ENCODE results near the gene ARHGEF16.

DNA sequence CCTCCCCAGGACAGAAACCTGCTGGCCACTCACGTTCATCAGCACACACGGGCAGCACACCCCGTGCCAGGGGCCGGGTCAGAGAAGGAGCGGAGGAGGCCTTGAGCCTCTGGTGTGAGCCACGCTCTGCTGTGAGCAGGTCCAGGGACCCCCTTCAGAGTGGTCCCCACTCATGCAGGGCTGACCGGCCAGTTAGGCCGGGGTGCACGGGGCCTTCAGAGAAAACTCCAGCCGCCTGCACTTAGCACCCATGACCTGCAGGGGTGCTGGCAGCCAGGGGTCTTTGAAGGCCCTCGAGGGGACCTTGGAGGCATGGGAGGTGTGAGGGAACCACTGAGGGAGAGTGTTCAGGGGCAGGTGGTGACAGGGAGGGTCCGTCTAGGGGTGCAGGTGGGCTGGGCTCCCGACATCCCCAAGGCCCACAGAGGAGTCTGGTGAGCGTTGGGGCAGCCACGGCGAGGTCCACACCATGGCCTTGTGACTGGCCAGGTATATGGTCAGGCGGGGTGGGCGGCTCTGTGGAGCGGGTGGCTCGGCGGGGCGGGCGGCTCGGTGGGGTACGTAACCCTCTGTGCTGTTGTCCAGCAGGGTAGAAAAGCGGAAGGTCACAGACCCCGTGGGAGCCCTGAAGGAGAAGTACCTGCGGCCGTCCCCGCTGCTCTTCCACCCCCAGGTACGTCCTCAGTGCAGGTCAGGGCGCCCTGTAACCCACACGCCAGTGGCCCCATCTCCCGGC, 40.3 kb upstream of the ARHGEF16 start:
- TF ChIP-seq, protein P1, sequence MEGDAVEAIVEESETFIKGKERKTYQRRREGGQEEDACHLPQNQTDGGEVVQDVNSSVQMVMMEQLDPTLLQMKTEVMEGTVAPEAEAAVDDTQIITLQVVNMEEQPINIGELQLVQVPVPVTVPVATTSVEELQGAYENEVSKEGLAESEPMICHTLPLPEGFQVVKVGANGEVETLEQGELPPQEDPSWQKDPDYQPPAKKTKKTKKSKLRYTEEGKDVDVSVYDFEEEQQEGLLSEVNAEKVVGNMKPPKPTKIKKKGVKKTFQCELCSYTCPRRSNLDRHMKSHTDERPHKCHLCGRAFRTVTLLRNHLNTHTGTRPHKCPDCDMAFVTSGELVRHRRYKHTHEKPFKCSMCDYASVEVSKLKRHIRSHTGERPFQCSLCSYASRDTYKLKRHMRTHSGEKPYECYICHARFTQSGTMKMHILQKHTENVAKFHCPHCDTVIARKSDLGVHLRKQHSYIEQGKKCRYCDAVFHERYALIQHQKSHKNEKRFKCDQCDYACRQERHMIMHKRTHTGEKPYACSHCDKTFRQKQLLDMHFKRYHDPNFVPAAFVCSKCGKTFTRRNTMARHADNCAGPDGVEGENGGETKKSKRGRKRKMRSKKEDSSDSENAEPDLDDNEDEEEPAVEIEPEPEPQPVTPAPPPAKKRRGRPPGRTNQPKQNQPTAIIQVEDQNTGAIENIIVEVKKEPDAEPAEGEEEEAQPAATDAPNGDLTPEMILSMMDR (IDR thresholded peaks at IDR 0.05) = no peak
- TF ChIP-seq POLR2A (IDR thresholded peaks at IDR 0.05) = no peak

Measured in breast epithelium (tissue), 3 donors.